ENCODE data around the gene MS4A15. TPM values are rescaled to one million over a fixed set of nuclear protein-coding genes. Genes with fewer than 3 reads are reported as not detected.

The MS4A15 gene
- total RNA-seq, 2 donors from 2014 or later = not detected

Other genes with a start within 250 kb of the MS4A15 start
- gene MS4A13, start 241.5 kb upstream of the MS4A15 start, total RNA-seq = not detected
- not detected for gene MS4A8, start 57.3 kb upstream of the MS4A15 start, total RNA-seq
- gene MS4A18, start 32.1 kb upstream of the MS4A15 start, total RNA-seq = not detected
- not detected for gene MS4A10, start 28.5 kb downstream of the MS4A15 start, total RNA-seq
- gene CCDC86, start 85.2 kb downstream of the MS4A15 start, total RNA-seq = 10 to 100 TPM; 16.4 to 23.9 TPM
- gene PTGDR2, start 99.1 kb downstream of the MS4A15 start, total RNA-seq = under 1 TPM; 0.16 to 0.17 TPM
- not detected for gene ZP1, start 110.7 kb downstream of the MS4A15 start, total RNA-seq
- 100 to 1,000 TPM; 139 to 175 TPM for gene PRPF19, start 149.7 kb downstream of the MS4A15 start, total RNA-seq
- gene TMEM109, start 157.3 kb downstream of the MS4A15 start, total RNA-seq = 10 to 100 TPM; 61.9 to 66.3 TPM
- gene TMEM132A, start 167.6 kb downstream of the MS4A15 start, total RNA-seq = 1 to 10 TPM; 2.4 to 3.5 TPM
- gene SLC15A3, start 195.3 kb downstream of the MS4A15 start, total RNA-seq = 1 to 10 TPM; 3.5 to 4.1 TPM
- 100 to 1,000 TPM; 298 to 313 TPM for gene CD6, start 214.8 kb downstream of the MS4A15 start, total RNA-seq